HG03159 (cell line): ENCODE data around the gene CST3.
"Not testable (repeated sequence)": the region's sequence is repeated elsewhere in the genome, so short reads cannot be mapped to it uniquely, and the experiment has no call there.

ENCODE experiments used
- ATAC-seq: cut with Tn5 transposase; IDR thresholded peaks from one replicate; pipeline ENCODE4 v1.9.1; 2021; ENCODE audit warnings: mild to moderate bottlenecking, moderate library complexity; ENCODE audit not compliant: unreplicated experiment

The CST3 gene

DNA sequence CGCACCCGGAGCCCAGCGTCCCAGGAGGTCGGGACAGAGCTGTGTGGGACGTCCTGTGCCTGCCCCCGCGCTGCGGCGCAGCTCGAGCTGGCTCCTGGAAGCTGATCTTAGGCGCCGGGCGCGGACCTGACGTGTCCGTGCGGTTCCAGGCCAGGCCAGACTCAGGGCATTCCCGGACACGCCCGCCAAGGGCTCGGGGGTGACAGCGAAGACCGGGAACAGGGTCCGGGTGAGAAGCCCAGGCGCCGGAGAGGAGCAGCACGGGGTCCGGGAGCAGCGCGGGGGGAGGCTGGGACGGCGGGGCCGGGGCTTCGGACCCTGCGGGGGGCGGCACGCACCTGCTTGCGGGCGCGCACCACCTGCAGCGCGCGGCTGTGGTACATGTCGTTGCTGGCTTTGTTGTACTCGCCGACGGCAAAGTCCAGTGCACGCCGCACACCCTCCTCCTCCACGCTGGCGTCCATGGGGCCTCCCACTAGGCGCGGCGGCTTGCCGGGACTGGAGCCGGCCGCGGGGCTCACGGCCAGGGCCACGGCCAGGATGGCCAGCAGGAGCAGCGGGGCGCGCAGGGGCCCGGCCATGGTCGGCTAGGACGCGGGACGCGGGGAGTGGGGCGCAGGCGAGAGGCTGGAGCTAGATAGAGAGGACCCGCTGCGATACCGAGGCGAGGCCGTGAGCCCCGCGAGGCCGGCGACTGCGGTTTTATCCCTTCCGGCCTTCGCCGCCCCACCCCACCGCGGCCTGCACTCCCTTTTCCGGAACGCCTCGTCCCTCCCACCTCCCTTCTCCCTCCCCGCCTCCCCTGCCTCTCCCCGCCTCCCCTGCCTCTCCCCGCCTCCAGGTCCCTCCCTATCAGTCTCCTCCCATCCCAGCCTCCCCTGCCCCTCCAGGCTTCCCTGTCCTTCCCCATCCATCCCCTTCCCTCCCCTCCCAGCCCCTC lies at the start of gene CST3:
TSS of gene CST3 (minus strand) at position 674 of the 940 bp plus-strand sequence. CDS start at position 581, 93 bp downstream.
- peak; percentile 40 for ATAC-seq

- no peak for ATAC-seq
Measured at GRCh38 chr20:23686046-23686750, 48.4 kb upstream of the CST3 start.

GRCh38 chr20:23685529-23685896 lies 47.8 kb upstream of the CST3 start:
- ATAC-seq = not testable (repeated sequence)

GRCh38 chr20:23684261-23684660 lies 46.5 kb upstream of the CST3 start:
- ATAC-seq = no peak

GRCh38 chr20:23683807-23684206 lies 46.1 kb upstream of the CST3 start:
- no peak for ATAC-seq

GRCh38 chr20:23683281-23683680 lies 45.5 kb upstream of the CST3 start:
- no peak for ATAC-seq

- ATAC-seq = no peak
Measured at GRCh38 chr20:23680146-23680545, 42.4 kb upstream of the CST3 start.

- ATAC-seq = no peak
Measured at GRCh38 chr20:23679133-23680092, 41.7 kb upstream of the CST3 start.

DNA sequence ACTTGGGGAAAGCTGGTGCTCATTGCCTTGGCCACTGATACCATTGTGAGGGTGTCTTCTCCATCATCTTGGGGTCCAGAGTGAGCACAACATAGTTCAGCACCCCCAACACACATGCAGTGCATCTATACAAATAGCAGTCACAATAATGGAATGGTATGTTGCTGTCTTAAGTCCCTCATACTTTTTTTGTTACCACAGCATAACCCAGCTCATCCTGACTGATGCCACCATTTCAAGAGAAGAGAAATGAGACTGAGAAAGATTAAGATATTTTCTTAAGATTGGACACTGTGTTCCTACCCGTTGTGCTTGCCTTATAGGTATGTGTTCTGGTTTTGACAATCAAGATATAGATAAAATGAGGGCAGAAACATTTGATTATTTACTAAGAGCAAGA lies 35.5 kb upstream of the CST3 start:
- no peak for ATAC-seq

GRCh38 chr20:23672158-23672557 lies 34.4 kb upstream of the CST3 start:
- no peak for ATAC-seq

- ATAC-seq = no peak
Measured at GRCh38 chr20:23671479-23671878, 33.7 kb upstream of the CST3 start.

DNA sequence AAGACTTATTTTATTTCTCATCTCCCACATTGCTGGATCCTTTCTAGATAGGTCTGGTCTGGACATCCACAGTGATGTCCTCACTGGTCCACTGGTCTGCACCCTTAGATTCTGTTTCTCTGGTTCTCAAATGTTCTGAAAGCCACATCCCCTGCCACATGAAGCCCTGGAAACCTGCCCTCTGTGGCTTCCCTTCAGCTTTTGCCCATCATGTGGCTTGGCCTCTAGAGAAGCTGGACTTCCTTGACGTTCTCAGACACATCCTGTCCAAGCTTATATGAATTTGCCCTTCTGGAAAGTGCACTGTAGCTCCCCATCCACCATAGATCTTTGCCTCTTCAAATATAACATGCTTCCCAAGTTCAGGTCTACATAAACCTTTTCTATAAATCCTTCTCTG lies 32.6 kb upstream of the CST3 start:
- no peak for ATAC-seq

- no peak for ATAC-seq
Measured at GRCh38 chr20:23669866-23670265, 32.1 kb upstream of the CST3 start.

GRCh38 chr20:23669327-23669726 lies 31.6 kb upstream of the CST3 start:
- no peak for ATAC-seq

DNA sequence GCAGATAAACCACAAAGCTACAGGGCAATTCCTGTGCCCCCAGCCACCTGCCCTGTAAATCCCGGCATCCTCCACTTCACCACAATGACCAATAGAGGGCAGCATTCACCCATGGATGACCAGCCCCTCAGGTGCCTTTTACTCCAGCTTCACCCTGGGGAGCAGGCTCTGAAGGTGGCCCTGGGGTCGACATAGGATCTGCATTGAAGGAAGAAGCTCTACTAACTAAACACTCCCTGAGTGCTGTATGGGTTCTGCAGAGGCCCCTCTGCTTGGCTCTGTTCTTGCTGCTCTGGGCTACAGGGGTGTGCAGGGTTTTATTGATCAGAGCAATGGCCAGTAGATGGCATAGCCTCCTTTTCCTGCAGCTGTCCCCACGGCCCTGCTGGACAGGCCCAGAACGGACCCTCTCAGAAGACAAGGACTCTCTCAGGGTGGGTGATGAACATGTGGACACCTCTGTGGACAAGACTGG lies 30.8 kb upstream of the CST3 start:
- ATAC-seq = peak; percentile 89

- ATAC-seq = no peak
Measured at GRCh38 chr20:23667666-23668065, 29.9 kb upstream of the CST3 start.

DNA sequence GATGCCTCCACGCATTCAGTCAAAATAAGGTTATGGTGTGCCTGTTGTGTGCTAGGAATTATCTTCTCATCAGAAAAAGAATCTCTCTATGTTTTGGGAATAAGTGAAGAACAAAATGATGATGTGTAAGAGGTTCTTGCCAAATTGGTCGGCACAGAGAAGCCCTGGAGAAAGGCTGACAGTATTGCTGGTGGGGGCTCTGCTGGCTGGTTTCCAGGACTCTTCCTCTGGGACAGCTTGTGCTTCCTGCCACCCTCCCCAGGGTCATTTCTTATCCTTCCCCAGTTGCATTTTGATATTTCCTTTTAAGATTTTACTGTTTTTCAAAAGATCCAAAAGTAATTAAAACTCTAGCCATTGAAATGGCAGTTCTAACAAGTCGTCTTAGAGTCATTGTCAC lies 28.9 kb upstream of the CST3 start:
- no peak for ATAC-seq

DNA sequence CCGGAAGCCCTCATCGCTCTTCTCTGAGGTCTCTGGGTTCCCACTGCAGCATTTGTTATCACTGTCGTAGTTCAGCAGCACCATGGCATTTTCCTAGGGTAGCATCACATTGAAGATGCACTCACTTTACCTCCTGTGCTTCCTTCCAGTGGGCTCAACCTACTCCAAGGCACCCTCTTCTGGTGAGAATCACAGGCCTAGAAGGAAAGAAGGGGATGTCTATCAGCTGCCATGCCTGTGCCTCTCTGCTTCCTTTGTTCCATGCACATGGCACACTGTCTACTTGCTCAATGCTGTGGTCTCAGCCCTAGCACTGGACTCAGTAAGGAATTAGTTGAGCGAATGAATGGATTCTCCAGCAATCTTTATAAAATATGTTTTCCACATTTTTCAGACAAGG lies 28.4 kb upstream of the CST3 start:
- ATAC-seq = no peak

DNA sequence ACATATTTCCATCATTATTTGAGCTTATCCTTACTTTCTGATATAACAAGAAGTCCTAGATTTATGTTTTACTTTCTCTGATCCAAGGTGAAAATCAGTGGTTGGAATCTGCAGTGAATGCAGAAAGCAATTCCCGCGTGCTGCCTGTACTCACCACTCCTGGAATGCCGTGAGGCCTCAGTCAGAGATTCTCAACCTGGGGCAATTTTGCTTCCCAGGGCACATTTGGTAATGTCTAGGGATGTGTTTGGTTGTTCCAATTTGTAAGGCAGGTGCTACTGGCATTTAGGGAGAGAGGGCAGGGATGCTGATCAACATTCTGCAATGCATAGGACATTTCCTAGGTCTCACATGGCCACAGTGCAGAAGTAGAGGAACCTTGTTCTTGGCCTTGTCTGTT lies 27.2 kb upstream of the CST3 start:
- ATAC-seq = no peak

GRCh38 chr20:23664046-23664445 lies 26.3 kb upstream of the CST3 start:
- ATAC-seq = not testable (repeated sequence)

DNA sequence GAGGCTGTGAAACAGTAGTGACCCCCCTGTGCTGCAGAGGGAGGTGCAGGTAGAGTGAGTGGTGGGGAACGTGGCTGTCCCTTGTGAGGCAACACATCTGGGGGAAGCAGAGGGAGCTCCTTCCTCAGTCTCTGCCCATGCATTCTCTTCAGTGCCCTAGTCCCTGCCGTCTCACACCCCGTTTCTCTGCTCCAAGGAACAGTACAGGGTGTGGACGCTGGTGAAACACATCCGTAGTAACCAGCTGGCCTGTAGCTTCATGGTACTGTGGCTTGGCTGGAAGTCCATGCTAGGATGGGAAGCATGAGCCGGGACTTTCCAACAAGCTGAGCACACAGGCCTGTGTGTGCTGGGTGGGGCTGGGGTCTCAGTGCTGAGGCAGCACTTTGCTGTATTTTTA lies 25.4 kb upstream of the CST3 start:
- no peak for ATAC-seq
